GOT3 (cell line): ENCODE results near the gene DOC2B.
"Not testable (repeated sequence)": the region's sequence is repeated elsewhere in the genome, so short reads cannot be mapped to it uniquely, and the experiment has no call there.

Source experiments
- DNase-seq: peaks from one replicate; lab custom pipeline; 2025; ENCODE audit warnings: mixed read lengths; lab: John Stamatoyannopoulos, UW

The DOC2B gene

DNA sequence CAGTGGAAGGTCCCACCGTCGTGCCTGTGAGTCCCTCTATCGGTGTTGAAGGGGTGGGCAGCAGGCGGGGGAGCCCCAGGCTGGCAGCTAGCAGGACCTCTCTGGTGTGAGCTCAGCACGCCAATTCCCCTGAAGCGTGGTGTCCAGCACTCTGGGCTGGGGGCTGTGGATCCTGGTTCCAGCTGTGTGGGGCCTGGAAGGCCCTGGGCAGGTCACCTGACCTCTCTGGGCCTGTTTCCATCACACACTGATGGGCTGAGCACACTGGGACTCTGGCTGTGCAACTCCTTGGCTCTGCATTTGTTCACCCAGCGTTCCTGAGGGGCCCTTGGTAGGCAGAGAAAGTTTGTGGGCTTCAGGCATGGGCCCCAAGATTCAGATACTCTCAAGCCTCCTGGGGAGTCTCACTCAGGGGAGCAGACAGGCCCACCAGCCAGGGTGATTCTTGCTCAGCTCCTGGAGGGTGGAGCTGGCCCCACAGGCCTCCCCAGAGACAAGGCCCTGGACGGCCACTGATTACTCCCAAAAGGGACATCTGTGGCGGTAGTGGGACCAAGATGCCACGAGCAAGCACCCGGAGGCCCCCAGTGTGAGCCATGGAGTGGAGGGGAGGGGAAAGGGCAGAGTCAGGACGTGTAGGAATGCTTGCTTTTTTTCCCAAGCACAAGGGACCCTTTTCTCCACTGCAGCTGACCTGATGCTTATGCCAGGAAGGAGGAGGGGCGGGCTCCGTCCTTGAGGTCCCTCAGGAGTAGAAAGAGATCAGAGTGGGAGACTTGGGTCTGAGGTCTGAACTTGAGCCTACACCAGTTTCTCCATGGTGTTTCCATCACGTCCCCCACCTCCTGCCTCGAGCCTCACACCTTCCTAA lies 35.5 kb downstream of the DOC2B start:
- no peak for DNase-seq

DNA sequence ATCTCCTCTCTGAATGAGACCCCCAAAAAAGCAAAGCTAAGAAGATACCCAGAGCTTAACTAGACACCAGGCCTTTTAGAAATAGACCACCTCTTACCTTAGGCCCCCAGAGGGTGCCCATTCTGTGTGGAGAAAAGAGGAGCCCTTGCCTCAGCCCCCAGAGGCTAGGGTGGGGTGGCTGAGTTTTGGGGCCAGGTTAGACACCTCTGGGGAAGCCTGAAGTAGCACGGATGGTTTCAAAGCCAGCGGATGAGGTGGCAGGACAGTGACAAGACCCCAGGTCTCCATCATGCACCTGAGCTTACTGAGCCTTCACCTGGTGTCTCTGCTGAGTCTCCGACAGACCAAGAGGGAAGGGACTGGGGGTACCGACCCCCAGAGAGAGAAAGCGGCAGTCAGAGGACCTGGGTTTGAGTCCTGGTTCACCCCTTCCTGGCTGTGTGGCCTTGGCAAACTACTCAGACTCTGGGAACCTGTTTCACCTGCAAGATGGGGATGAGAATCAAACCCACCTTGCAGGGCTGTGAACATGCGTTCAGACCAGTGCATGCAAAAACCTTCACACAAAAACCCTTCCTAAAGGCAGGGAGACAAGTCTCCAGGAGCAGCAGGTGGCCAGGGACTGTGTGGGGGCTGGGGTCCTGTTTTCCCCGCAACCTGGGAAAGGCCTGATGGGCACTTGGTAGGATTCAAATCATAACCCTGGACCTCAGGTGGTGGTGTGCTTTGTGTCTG lies 36.3 kb downstream of the DOC2B start:
- DNase-seq = no peak

DNA sequence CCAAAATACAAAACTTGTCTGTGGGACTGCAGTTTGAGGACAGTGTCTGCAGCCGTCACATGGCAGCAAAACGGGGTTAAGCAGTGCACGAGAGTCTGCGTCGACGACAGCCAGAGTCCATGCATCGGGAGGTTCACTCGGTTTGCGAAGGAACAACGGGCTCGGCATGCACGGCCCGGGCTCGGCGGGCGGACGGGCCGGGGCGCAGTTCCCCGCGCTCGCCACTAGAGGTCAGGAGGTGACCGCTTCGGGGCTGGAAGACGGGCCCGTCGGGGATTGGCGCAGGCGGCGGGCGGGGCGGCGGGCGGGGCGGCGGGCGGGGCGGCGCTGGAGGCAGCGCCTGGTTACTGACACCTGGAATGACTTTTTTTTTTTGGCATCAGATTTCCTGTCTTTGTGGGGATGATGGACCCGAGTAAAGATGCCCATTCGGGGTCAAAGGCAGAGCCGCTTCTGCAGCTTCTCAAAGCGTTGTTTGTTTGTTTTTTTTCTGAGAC lies 37.6 kb downstream of the DOC2B start:
- DNase-seq = peak; percentile 42

DNA sequence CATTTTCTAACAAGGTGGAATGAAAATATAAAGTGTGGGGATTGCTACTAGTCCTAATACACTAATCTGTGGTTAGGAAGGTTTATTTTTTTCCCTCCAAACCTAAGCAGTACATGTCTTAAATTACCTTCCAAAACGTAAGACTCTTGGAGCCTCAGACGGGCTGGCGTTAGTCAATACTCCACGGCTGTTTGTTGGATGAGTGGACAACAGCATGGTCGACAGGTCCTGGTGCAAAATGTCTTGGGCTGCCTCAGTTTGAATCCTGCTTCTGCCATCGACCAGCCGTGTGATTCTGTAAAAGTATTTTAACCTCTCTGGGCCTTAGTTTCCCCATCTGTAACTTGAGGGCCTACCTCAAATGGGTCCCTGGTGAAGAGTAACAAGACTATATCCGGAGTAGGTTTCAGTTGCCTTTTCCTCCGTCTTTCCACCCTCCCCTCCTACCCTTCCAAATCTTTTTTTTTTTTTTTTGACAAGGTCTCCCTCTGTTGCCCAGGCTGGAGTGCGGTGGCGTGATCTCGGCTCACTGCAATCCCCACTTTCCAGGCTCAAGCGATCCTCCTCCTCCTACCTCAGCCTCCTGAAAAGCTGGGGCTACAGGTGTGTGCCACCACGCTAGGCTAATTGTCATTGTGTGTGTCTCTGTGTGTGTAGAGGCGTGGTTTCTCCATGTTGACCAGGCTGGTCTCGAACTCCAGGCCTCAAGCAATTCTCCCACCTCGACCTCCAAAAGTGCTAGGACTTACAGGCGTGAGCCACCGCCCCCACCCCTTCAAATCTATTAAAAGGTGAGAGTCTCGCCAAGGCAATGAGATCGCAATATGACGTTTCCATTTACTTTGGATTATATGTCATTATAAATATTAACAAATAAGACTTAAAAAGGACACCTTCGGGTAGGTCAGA lies 38.3 kb downstream of the DOC2B start:
- no peak for DNase-seq

DNA sequence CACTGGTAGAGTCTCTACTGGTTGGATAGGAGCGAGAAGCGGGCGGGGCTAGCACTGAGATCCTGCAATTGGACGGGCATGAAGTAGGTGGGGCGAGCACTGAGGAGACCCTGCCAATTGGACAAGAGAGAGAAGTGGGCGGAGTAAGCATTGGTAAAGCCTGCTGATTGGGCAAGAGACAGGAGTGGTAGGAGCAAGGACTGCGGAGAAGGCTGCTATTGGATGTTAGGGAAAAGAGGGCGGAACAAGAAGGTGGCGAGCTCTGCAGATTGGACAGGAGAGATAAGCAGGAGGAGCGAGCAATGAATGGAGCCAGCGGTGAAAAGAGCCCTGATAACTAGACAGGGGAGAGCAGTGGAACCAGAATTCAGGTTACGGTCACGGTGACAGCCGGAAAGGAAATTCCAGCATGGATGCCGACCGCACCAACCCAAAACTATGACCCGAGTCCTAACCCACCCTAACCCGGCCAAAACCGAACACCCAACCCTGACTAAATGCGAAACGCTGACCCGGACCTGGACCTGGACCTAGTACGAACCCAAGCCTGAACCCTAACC lies 39.3 kb downstream of the DOC2B start:
- peak; percentile 25 for DNase-seq

DNA sequence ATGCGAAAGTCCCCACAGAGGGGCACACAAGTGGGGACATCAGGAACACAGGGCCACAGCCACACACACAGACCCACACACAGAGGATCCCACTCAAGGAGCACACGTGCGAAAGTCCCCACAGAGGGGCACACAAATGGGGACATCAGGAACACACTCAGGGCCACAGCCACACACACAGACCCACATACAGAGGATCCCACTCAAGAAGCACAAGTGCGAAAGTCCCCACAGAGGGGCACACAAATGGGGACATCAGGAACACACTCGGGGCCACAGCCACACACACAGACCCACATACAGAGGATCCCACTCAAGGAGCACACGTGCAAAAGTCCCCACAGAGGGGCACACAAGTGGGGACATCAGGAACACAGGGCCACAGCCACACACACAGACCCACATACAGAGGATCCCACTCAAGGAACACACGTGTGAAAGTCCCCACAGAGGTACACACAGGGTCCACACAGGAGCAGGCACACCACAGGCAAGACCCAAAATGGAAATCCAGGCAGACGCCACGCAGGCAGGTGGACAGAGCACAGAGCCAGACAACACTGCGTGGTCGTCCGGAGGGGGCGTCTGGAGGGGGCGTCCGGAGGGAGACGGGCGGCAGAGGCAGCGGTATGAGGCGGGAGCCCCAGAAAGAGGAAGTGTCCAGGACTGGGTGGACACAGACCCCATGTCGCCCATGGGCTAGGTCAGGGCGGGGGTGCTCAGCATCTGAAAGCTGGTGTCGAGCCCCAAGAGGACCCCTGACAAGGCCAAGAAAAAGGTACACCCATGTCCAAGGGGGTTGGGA lies 41.8 kb downstream of the DOC2B start:
- not testable (repeated sequence) for DNase-seq

DNA sequence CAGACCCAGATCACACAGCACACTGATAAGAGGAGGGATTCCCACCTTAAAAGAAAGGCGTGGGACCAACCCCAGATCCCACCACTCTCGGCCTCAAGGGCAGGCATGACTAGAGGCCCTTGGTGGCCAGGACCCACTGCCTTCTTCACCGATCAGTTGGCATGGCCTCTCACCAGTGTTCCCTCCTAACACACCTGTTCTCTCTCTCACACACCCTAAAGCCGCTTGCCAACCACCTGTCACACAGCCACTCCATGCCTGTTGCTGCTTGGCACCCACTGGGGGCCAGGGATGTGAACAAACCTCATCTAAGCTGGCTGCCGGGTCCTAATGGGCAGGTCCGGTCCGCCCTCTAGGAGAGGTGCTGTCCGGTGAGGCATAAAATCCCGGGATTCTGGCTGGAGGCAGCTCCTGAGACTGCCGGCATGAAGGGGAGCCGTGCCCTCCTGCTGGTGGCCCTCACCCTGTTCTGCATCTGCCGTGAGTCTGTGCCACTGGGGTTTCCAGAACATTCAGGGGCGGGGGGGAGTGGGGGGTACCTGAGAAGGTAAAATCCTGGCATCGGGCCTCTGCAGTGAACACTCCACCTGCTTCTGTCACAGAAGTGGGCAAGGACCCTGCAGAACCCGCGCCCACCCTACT lies 44.2 kb downstream of the DOC2B start, which contains the start of gene SCGB1C2:
Gene SCGB1C2, plus strand, starts transcription at position 404 of the 642 bp plus-strand sequence. Its CDS starts 22 bp downstream, at position 426.
- DNase-seq = not testable (repeated sequence)

- DNase-seq = not testable (repeated sequence)
Observed at GRCh38 chr17:136531-136930, 44.9 kb downstream of the DOC2B start.

- not testable (repeated sequence) for DNase-seq
Observed at GRCh38 chr17:135895-136294, 45.6 kb downstream of the DOC2B start.

DNA sequence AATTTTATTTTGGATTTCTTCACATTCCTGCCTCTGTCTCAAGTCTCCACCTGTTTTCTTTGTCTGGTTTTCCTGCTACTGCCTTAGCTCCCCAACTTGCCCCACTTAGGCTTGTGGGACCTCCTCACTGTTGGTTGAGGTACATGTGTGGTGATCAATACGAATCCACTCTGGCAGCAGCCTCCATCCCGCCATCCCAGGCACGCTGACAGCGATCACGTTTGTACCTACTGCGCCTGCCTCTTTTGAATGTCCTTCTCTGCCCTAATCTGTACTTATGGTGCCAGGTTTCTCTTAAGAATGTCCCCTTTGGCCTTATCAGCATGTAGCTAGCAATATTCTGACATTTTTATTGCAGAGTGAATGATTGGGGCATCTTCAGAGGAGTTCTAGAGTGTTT lies 46.4 kb downstream of the DOC2B start:
- not testable (repeated sequence) for DNase-seq

DNA sequence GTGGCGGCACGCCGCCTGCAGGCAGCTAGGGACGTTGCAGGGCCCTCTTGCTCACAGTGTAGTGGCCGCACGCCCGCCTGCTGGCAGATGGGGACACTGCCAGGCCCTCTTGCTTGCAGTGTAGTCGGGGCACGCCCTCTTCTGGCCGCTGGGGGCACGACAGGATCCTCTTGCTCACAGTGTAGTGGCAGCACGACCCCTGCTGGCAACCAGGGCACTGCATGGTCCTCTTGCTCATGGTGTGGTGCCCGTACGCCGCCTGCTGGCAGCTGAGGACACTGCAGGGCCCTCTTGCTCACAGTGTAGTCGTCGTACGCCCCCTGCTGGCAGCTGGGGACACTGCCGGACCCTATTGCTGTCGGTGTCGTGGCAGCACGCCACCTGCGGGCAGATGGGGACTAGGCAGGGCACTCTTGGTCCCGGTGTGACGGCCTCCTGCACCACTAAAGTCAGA lies 47.1 kb downstream of the DOC2B start:
- DNase-seq = not testable (repeated sequence)

DNA sequence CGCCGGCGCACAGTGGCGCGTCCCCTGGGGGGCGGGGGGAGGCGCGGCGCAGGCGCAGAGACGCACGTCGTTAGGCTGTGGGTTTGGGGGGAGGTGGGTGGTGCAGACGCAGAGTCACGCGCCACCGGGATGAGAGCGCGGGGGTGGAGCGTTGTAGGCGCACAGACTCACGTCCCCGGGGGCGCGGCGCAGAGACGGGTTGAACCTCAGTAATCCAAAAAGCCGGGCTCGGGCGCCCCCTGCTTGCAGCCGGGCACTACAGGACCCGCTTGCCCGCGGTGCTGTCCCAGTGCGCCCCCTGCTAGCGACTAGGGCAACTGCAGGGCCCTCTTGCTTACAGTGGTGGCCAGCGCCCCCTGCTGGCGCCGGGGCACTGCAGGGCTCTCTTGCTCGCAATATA lies 47.5 kb downstream of the DOC2B start:
- DNase-seq = not testable (repeated sequence)

GRCh38 chr17:118339-118917 lies 63.0 kb downstream of the DOC2B start:
- DNase-seq = not testable (repeated sequence)

DNA sequence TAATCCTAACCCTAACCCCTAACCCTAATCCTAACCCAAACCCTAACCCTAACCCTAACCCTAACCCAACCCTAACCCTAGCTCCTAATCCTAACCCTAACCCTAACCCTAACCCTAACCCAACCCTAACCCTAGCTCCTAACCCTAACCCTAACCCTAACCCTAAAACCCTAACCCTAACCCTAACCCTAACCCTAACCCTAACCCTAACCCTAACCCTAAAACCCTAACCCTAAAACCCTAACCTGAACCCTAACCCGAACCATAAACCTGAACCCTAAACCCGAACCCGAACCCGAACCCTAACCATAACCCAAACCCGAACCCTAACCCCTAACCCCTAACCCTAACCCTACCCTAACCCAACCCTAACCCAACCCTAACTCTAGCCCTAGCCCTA lies 68.3 kb downstream of the DOC2B start:
- DNase-seq = not testable (repeated sequence)
